Glomerular visceral epithelial cell (primary cell): Measurements from ENCODE around the gene FAM222B.
"Not testable (repeated sequence)": the region's sequence is repeated elsewhere in the genome, so short reads cannot be mapped to it uniquely, and the experiment has no call there.

Experiments
- DNase-seq: peaks from one replicate; pipeline ENCODE4 v3.0.0-alpha.2; 2016; ENCODE audit errors: extremely low spot score

Gene FAM222B

GRCh38 chr17:28726627-28727491 is 115.7 kb downstream of the FAM222B start:
- peak; percentile 98 for DNase-seq

GRCh38 chr17:28726226-28726626 is 116.4 kb downstream of the FAM222B start, which contains the start of gene TLCD1:
TLCD1 (minus strand) TSS chr17:28726233; CDS start chr17:28726097, 136 bp downstream.
- DNase-seq, result peak; percentile 61

DNA sequence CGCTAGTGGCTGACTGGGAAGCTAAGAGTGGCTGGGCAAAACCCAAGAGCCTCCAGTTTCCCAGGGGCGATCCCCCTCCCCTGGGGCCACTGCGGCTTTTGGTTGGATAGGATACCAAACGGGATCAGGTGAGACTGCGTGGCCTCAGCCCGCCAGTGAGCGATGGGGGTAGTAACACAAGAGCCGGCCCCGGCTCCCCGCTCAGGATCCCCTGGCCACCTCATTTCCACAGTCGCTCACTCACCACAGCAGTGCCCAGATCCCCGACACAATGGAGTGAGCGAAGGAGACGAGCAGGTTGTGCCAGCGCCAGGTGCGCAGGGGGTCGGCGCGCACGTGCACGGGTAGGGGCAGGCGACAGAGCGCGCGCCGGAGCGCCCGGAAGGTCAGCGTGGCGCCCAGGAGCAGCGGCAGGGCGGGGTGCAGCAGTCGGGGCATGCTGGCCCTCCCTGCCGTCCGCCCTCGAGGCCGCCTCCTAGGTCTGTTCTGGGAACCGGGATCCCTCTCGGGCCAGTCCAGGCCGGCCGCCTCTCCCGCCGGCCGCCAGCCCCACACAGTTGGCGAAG is 116.8 kb downstream of the FAM222B start:
- DNase-seq, result peak; percentile 91

DNA sequence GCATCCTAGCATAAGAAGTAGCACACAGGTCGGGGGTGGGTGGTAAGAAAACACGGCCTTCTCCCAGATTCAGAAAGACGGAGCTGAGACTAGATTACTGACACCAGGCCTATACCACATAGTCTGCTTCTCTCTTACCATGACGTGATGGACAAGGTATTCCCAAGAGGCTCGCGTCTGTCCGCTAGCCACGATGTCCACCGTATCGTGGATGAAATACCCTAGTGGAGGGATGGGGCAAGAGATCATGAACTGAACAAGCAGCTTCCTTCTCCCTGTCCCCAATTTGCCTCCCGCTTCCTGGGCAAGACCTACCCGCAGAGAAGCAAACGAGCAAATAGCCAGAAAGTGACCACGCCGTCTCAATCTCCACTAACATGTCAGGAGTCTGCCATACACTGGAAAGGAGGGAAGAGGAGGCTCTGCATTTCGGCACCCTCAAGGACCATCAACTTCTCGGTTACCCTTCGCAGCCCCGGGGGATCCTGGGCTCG is 117.4 kb downstream of the FAM222B start:
- DNase-seq, result peak; percentile 79

- no peak for DNase-seq
Observed at GRCh38 chr17:28724500-28725165, 118.0 kb downstream of the FAM222B start.

- not testable (repeated sequence) for DNase-seq
Observed at GRCh38 chr17:28723836-28724499, 118.6 kb downstream of the FAM222B start.

DNA sequence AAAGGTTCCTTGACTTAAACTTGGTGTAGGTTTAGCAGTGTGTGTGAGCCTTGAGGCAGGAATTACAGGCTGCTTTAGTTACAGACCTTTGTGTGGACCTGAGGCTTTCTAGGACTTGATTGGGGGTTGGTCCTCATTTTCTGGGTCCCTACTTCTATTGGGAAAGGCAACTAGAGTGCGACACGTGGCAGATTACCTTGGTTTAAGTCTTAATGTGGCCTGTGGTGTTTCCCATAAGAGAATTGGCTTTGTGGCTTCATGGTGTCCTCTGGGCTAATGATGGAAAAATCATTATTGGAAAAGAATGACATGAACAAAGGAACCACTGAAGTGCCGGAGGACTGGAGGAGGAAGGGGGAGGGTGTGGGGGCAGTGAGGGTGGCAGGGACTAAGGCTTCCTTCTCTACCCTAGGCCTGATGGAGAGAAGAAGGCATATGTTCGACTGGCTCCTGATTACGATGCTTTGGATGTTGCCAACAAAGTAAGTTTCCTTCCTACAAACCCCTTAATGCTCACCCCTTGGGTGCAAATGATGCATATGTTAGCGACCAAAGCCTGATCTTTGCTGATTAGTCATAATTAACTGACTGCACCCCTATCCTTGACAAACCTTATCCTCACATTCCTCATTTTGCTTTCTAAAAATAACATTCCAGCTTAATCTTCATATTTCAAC is 119.3 kb downstream of the FAM222B start:
- no peak for DNase-seq

DNA sequence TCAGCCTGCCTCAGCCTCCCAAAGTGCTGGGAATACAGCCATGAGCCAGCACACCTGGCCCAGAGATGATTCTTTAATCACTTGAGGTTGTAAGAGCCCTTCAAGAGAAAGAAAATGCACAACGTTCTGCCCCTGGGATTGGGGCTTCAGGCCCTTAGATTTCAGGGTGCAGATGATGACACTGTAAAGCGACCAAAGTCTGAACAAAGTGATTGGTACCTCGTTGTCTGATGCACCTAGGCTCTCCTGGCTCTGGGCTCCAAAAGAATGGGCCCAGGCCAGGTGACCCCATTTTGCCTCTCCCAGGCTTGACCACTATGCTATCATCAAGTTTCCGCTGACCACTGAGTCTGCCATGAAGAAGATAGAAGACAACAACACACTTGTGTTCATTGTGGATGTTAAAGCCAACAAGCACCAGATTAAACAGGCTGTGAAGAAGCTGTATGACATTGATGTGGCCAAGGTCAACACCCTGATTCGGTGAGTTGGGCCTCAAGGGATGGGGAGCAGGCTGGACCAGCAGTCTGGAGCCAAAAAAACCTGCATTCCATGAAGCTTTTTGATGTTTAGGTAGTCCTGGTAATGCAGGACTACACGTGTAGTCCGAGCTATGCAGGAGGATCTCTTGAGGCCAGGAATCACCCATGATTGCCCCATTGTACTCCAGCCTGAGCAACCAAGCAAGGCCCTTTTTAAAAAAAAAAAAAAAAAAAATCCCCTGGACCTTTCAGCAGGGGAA is 120.0 kb downstream of the FAM222B start:
- no peak for DNase-seq

GRCh38 chr17:28720997-28721329 is 121.6 kb downstream of the FAM222B start:
- DNase-seq, result not testable (repeated sequence)

- peak; percentile 25 for DNase-seq
Observed at GRCh38 chr17:28720247-28720996, 122.2 kb downstream of the FAM222B start.

- DNase-seq, result no peak
Observed at GRCh38 chr17:28719021-28719433, 123.6 kb downstream of the FAM222B start.

GRCh38 chr17:28718333-28719020 is 124.1 kb downstream of the FAM222B start:
- no peak for DNase-seq

GRCh38 chr17:28717578-28718332 is 124.8 kb downstream of the FAM222B start, which contains the start of gene RAB34:
RAB34 (minus strand) TSS chr17:28717868; CDS start chr17:28717266, 602 bp downstream.
- peak; percentile 92 for DNase-seq

DNA sequence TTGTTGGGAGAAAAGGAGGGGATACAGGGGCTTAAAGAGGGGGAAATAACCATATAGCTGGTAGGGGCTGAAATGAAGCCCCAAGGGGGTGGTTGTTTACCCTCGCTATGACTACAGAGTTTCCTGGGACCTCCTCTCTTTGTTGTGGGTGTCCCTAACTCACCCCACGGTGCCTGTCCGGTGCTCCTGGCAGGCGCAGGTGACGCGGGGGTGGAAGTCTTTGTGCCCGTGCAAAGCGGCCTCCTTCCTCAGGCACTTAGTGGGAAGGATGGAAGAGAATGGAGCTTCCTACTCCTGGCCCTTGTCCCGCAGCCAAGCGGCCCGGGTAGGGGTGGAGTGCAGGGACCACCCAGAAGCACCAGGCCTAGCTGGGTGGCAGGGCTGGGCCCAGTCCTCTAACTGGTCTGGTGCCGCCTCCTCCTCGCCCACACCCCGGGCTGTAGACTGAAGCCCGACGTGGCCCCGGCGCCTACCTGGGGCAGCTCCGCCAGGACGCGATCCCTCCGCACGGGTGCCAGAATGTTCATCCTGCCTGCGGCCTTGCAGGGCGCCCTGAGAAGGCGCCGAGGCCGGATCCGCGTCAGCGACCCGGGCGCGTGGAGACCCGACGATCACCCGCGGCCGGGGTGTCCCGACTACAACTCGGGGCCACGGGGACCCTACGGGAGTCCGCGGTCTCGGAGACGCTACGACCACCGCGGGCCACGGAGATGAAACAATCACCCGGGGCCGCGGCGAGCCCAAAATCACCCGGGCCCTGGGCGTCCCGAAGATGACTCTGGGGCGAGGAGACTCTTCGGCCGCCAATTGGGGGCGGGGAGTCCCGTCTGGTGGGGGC is 125.6 kb downstream of the FAM222B start:
- DNase-seq, result peak; percentile 40

GRCh38 chr17:28715217-28715616 is 127.4 kb downstream of the FAM222B start:
- DNase-seq, result no peak

DNA sequence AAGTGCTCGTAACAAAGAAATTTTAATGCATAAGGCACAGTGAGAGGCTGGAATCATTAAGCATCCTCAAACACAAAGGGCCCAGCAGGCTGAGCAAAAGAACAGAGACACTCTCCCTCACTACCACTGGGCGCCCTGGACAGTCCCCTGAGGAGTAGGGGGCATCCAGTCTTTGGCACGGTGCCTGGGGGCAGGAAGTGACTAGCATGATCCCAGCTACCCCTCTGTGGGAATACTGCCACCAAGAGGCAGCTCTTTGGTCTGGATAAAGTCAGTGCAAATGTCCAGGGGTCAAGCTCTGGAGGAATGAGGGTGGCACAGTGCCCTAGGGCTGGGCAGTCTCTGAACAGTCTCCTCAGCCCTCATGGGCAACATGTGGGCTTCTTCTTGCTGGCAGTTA is 128.3 kb downstream of the FAM222B start:
- no peak for DNase-seq

GRCh38 chr17:28712705-28713415 is 129.7 kb downstream of the FAM222B start:
- DNase-seq, result no peak
